Spleen (tissue), 7 donors: Measurements from ENCODE around the gene MAP3K12.

ENCODE experiments used
- POLR2A ChIP-seq, 3 donors: fragments of 450-650 bp; IDR thresholded peaks; one replicate each; pipeline ENCODE4 v1.5.1; 2017; ENCODE audit warnings: antibody characterized with exemption in 3 of 3, mild to moderate bottlenecking in 1 of 3
- TF ChIP-seq, protein P1 (sequence below), 11 experiments: fragments of 200-600 bp in 7 of 11; fragments of 450-650 bp in 4 of 11; sonication (generic) in 4 of 11; IDR thresholded peaks in 8 of 11; conservative IDR thresholded peaks in 3 of 11; 1 replicate in 7 of 11; 2 replicates in 4 of 11; pipeline versions ENCODE4 v1.4.0 to v1.8.0; 2016 to 2021; ENCODE audit warnings: antibody characterized with exemption in 11 of 11, inconsistent platforms in 4 of 11, mild to moderate bottlenecking in 1 of 11
- donor health status: DM: no; HTN: no; CAD: no; lungs with moderate emphysema.
- donor health status: DM: no; HTN: no; CAD: no.
- donor health status: DM: no; HTN: no; CAD: no.

- TF ChIP-seq, protein P1, sequence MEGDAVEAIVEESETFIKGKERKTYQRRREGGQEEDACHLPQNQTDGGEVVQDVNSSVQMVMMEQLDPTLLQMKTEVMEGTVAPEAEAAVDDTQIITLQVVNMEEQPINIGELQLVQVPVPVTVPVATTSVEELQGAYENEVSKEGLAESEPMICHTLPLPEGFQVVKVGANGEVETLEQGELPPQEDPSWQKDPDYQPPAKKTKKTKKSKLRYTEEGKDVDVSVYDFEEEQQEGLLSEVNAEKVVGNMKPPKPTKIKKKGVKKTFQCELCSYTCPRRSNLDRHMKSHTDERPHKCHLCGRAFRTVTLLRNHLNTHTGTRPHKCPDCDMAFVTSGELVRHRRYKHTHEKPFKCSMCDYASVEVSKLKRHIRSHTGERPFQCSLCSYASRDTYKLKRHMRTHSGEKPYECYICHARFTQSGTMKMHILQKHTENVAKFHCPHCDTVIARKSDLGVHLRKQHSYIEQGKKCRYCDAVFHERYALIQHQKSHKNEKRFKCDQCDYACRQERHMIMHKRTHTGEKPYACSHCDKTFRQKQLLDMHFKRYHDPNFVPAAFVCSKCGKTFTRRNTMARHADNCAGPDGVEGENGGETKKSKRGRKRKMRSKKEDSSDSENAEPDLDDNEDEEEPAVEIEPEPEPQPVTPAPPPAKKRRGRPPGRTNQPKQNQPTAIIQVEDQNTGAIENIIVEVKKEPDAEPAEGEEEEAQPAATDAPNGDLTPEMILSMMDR (IDR thresholded peaks at IDR 0.05 in 8 of 11, conservative IDR thresholded peaks at IDR 0.05 in 3 of 11): no peak
- no peak for TF ChIP-seq POLR2A (IDR thresholded peaks at IDR 0.05)
These were observed 12.3 kb downstream of the MAP3K12 start for GRCh38 chr12:53486736-53487487.
